Neural progenitor cell (in vitro differentiated cells): ENCODE results near the gene EMC1. TPM values are rescaled to one million over a fixed set of nuclear protein-coding genes. Genes with fewer than 3 reads are reported as not detected.

ENCODE experiments used
- DNase-seq: peaks from one replicate; pipeline ENCODE4 v3.0.0-alpha.2; 2016; ENCODE audit warnings: low spot score
- H2AFZ ChIP-seq: fragments of 200-600 bp; sonication (generic); replicated peaks from 2 replicates; pipeline ENCODE4 v1.6.1; 2016; ENCODE audit warnings: antibody characterized with exemption
- H3F3A ChIP-seq: fragments of 200-600 bp; sonication (generic); 2 replicates; pipeline ENCODE4 v1.6.1; 2016; ENCODE audit warnings: antibody characterized with exemption, low read depth
- H3K27ac ChIP-seq: fragments of 200-600 bp; sonication (generic); 2 replicates; pipeline ENCODE4 v1.5.1; 2016; ENCODE audit warnings: mild to moderate bottlenecking
- H3K27me3 ChIP-seq: fragments of 200-600 bp; sonication (generic); 2 replicates; pipeline ENCODE4 v1.6.1; 2016; ENCODE audit warnings: mild to moderate bottlenecking, moderate library complexity
- H3K36me3 ChIP-seq: fragments of 200-600 bp; sonication (generic); 2 replicates; pipeline ENCODE4 v1.5.1; 2016
- H3K4me1 ChIP-seq: fragments of 200-600 bp; sonication (generic); 2 replicates; pipeline ENCODE4 v1.6.1; 2016; ENCODE audit warnings: mixed run types
- H3K4me2 ChIP-seq: fragments of 200-600 bp; sonication (generic); 2 replicates; pipeline ENCODE4 v1.6.1; 2016
- H3K4me3 ChIP-seq: fragments of 200-600 bp; sonication (generic); 2 replicates; pipeline ENCODE4 v1.5.1; 2016
- H3K79me2 ChIP-seq: fragments of 200-600 bp; sonication (generic); 2 replicates; pipeline ENCODE4 v1.6.1; 2016; ENCODE audit warnings: low read depth
- H3K9ac ChIP-seq: fragments of 200-600 bp; sonication (generic); 2 replicates; pipeline ENCODE4 v1.6.1; 2016
- H3K9me3 ChIP-seq: fragments of 200-600 bp; sonication (generic); 2 replicates; pipeline ENCODE4 v1.5.1; 2016; ENCODE audit warnings: low read depth
- H4K20me1 ChIP-seq: fragments of 200-600 bp; sonication (generic); 2 replicates; pipeline ENCODE4 v1.6.1; 2016; ENCODE audit warnings: low read depth
- H3K27ac Mint-ChIP-seq: 3 replicates; pipeline ENCODE4 v1.8.0; 2021; ENCODE audit warnings: mixed read lengths
- H3K27me3 Mint-ChIP-seq: 2 replicates; pipeline ENCODE4 v1.8.0; 2022; ENCODE audit warnings: low read depth, mild to moderate bottlenecking, inconsistent platforms, moderate library complexity, mixed read lengths; ENCODE audit not compliant: insufficient read depth
- H3K36me3 Mint-ChIP-seq: 3 replicates; pipeline ENCODE4 v1.8.0; 2021; ENCODE audit warnings: mixed read lengths
- H3K4me1 Mint-ChIP-seq: 3 replicates; pipeline ENCODE4 v1.8.0; 2021; ENCODE audit warnings: mixed read lengths
- H3K4me3 Mint-ChIP-seq: 3 replicates; pipeline ENCODE4 v1.8.0; 2021; ENCODE audit warnings: mild to moderate bottlenecking, moderate library complexity, mixed read lengths
- H3K9me3 Mint-ChIP-seq: 3 replicates; pipeline ENCODE4 v1.8.0; 2020; ENCODE audit warnings: mixed read lengths
- CTCF ChIP-seq: fragments of 200-600 bp; sonication (generic); IDR thresholded peaks from 2 replicates; pipeline ENCODE4 v1.5.1; 2017; ENCODE audit warnings: antibody characterized with exemption, mild to moderate bottlenecking
- EZH2 ChIP-seq: fragments of 200-600 bp; sonication (generic); IDR thresholded peaks from 2 replicates; pipeline ENCODE4 v1.6.1; 2017; ENCODE audit warnings: antibody characterized with exemption, mild to moderate bottlenecking, moderate library complexity
- EZH2phosphoT487 ChIP-seq: fragments of 200-600 bp; sonication (generic); IDR thresholded peaks from 2 replicates; pipeline ENCODE4 v1.6.1; 2017; ENCODE audit warnings: antibody characterized with exemption
- total RNA-seq: library from RNA; depleted of rRNA; stranded (reverse); fragments of >200 nt; gene quantifications from 2 replicates; pipeline ENCODE4 v1.2.3, GENCODE V29; 2015; ENCODE audit warnings: low replicate concordance

EMC1 gene
- 32.6 and 40.0 TPM in 2 replicates for total RNA-seq

- Mint-ChIP-seq H3K27ac (peak within 1 kb of the TSS; percentile 98), H3K4me1 (peaks cover 20% of the 10 kb centered on the region), H3K36me3 (no peaks in the 10 kb centered on the region), H3K9me3 (no peaks in the 10 kb centered on the region), H3K27me3 (no peaks in the 10 kb centered on the region), H3K4me3 (peak within 1 kb of the TSS; percentile 100)
- no peaks in the 10 kb centered on the region for H3K9me3 ChIP-seq
- H4K20me1 ChIP-seq: peaks cover 24% of the 10 kb centered on the region
- peak within 1 kb of the TSS; percentile 94 for H3K27ac ChIP-seq
- peaks cover 20% of the 10 kb centered on the region for H3K4me1 ChIP-seq
- peaks cover 93% of the 10 kb centered on the region for H3K79me2 ChIP-seq
- peak; percentile 93 for DNase-seq
- TF ChIP-seq EZH2: no peak
- TF ChIP-seq EZH2phosphoT487: no peak
- no peak for TF ChIP-seq CTCF
- H3K9ac ChIP-seq: peak within 1 kb of the TSS; percentile 92
- H2AFZ ChIP-seq: peak within 1 kb of the TSS; percentile 78
- H3K4me3 ChIP-seq: peak within 1 kb of the TSS; percentile 95
- no peaks in the 10 kb centered on the region for H3K36me3 ChIP-seq
- H3K4me2 ChIP-seq: peak within 1 kb of the TSS; percentile 96
- H3F3A ChIP-seq: peaks cover 3% of the 10 kb centered on the region
- no peaks in the 10 kb centered on the region for H3K27me3 ChIP-seq
These were observed at the start of gene EMC1, which contains the start of gene MRTO4 for GRCh38 chr1:19251305-19252196. Gene EMC1, minus strand, starts transcription at chr1:19251524. Its CDS starts 15 bp downstream, at chr1:19251509. Gene MRTO4, plus strand, starts transcription at chr1:19251805. Its CDS starts 31 bp downstream, at chr1:19251836.

- Histone ChIP-seq H3K4me1 (no peaks in the 10 kb centered on the region), H2AFZ (no peak overlapping the region), H3K27me3 (no peaks in the 10 kb centered on the region), H4K20me1 (no peaks in the 10 kb centered on the region), H3K4me3 (no peak overlapping the region), H3K36me3 (no peaks in the 10 kb centered on the region), H3F3A (no peaks in the 10 kb centered on the region), H3K79me2 (no peaks in the 10 kb centered on the region), H3K9ac (no peak overlapping the region), H3K27ac (no peak overlapping the region), H3K4me2 (no peak overlapping the region), H3K9me3 (peaks cover under 1% of the 10 kb centered on the region)
- Mint-ChIP-seq H3K9me3 (peaks cover 10% of the 10 kb centered on the region), H3K36me3 (peaks cover 49% of the 10 kb centered on the region), H3K4me3 (no peak overlapping the region), H3K27ac (no peak overlapping the region), H3K27me3 (peaks cover under 1% of the 10 kb centered on the region), H3K4me1 (no peaks in the 10 kb centered on the region)
- no peak for DNase-seq
- no peak for TF ChIP-seq EZH2phosphoT487
- TF ChIP-seq CTCF: no peak
- TF ChIP-seq EZH2: no peak
These were observed 48.9 kb upstream of the EMC1 start for GRCh38 chr1:19300211-19300610.

GRCh38 chr1:19294638-19295037 is 43.3 kb upstream of the EMC1 start:
- H3K79me2 ChIP-seq: no peaks in the 10 kb centered on the region
- no peak overlapping the region for H3K9ac ChIP-seq
- peaks cover 41% of the 10 kb centered on the region for H3K9me3 Mint-ChIP-seq
- no peaks in the 10 kb centered on the region for H3K4me1 ChIP-seq
- H2AFZ ChIP-seq: no peak overlapping the region
- H3K27ac ChIP-seq: no peak overlapping the region
- H3K4me3 ChIP-seq: no peak overlapping the region
- no peaks in the 10 kb centered on the region for H3K4me1 Mint-ChIP-seq
- no peak for DNase-seq
- peaks cover 10% of the 10 kb centered on the region for H3K9me3 ChIP-seq
- no peak overlapping the region for H3K4me3 Mint-ChIP-seq
- no peaks in the 10 kb centered on the region for H4K20me1 ChIP-seq
- H3K27me3 ChIP-seq: peaks cover 12% of the 10 kb centered on the region
- H3K4me2 ChIP-seq: no peak overlapping the region
- H3K36me3 ChIP-seq: no peaks in the 10 kb centered on the region
- no peak overlapping the region for H3K27ac Mint-ChIP-seq
- TF ChIP-seq EZH2 (no peak), EZH2phosphoT487 (no peak), CTCF (no peak)
- H3K27me3 Mint-ChIP-seq: peaks cover 3% of the 10 kb centered on the region
- H3F3A ChIP-seq: no peaks in the 10 kb centered on the region
- peaks cover 55% of the 10 kb centered on the region for H3K36me3 Mint-ChIP-seq
